ENCODE results near the gene KIAA1328. TPM values are rescaled to one million over a fixed set of nuclear protein-coding genes. Genes with fewer than 3 reads are reported as not detected.

Gene KIAA1328
- total and polyA plus RNA-seq, 2 experiments from 2014 or later = 3.8 to 11.5 TPM

DNA sequence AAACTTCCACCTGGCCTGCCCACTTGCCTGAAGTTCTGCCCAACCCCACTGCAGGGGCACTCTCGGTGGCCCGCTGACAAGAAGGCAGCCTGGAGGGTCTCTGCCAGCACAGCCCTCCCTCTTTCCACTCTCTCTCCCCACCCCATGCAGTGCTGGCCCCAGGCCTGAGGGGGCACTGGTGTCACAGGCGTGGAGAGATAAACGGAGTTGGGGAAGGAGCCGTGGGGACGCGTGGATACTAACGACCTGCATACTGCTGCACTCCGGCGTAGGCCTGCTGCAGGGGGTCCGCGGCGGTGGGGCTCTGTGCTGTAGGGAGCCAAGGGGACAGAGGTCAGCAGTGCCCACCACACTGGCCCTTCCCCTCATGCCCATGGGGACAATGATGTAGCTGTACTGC lies 437.4 kb downstream of the KIAA1328 start:
- no peaks in the 10 kb centered on the region for H3K9me3 ChIP-seq (ENCODE audit: low read depth)
- H3K4me1 ChIP-seq (ENCODE audit: low read depth) = no peaks in the 10 kb centered on the region
- no peak overlapping the region for H3K27ac ChIP-seq
- no peak overlapping the region for H3K4me3 ChIP-seq
- H3K27me3 ChIP-seq = peaks cover 16% of the 10 kb centered on the region
- DNase-seq (ENCODE audit: low read depth in 1 of 2, low spot score in 1 of 2) = peak in 1 of 2 donors; percentile 24
- TF ChIP-seq, protein P1, sequence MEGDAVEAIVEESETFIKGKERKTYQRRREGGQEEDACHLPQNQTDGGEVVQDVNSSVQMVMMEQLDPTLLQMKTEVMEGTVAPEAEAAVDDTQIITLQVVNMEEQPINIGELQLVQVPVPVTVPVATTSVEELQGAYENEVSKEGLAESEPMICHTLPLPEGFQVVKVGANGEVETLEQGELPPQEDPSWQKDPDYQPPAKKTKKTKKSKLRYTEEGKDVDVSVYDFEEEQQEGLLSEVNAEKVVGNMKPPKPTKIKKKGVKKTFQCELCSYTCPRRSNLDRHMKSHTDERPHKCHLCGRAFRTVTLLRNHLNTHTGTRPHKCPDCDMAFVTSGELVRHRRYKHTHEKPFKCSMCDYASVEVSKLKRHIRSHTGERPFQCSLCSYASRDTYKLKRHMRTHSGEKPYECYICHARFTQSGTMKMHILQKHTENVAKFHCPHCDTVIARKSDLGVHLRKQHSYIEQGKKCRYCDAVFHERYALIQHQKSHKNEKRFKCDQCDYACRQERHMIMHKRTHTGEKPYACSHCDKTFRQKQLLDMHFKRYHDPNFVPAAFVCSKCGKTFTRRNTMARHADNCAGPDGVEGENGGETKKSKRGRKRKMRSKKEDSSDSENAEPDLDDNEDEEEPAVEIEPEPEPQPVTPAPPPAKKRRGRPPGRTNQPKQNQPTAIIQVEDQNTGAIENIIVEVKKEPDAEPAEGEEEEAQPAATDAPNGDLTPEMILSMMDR (IDR thresholded peaks at IDR 0.05; ENCODE audit: low read depth, low read length) = no peak
- no peaks in the 10 kb centered on the region for H3K36me3 ChIP-seq

DNA sequence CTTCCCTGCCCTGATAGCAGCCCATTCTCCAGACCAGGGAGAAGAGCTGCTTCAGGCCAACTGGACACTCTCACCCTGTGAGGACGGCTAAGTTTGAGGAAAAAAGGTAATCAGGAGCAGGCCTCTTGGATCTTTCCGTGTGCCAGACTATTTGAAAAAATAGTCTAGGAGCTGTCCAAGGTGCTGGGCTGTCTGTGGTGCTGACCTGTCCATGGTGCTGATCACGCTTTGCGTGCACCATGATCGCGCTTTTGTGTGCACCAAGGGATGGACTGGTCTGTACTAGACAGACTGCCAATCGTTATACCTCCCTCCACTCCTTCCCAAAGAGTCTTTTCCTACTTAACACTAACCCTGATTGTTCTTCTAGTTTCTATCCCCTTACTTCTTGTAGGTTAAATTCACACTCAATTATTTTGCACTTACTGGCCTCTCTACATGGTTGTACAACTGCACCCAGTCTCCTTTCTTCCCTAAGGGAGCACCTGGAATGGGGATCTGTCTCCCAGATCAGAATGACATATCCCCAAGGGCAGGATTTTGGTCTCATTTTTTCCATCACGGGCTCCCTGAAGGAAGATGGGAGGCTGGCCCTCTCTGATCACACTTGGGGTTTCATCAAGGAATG lies 441.2 kb downstream of the KIAA1328 start:
- Histone ChIP-seq H3K4me3 (no peak overlapping the region), H3K4me1 (ENCODE audit: low read depth) (no peaks in the 10 kb centered on the region), H3K9me3 (ENCODE audit: low read depth) (no peaks in the 10 kb centered on the region), H3K27me3 (peaks cover 13% of the 10 kb centered on the region), H3K36me3 (no peaks in the 10 kb centered on the region), H3K27ac (no peak overlapping the region)
- peak; percentile 72 to 92 for DNase-seq (ENCODE audit: low read depth in 1 of 2, low spot score in 1 of 2)
- TF ChIP-seq, protein P1 (IDR thresholded peaks at IDR 0.05; ENCODE audit: low read depth, low read length) = no peak

DNA sequence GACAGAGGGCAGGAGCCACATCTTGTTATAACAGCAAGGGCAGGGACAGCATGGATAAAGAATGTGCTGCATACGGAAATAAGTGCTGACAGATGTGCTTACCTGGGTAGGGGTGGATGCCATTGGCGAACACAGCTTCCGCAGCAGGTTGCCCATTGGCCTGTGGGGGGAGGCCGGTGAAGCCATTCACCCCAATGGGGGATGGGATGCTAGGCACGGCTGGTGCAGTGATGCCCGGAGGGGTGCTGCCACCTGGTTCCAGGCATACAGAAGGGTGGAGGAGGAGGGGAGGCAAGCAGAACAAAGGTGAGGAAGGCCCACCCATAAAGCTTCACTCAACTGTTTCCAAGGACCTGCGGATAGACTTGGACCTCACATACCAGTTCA lies 441.7 kb downstream of the KIAA1328 start:
- no peak overlapping the region for H3K4me3 ChIP-seq

DNA sequence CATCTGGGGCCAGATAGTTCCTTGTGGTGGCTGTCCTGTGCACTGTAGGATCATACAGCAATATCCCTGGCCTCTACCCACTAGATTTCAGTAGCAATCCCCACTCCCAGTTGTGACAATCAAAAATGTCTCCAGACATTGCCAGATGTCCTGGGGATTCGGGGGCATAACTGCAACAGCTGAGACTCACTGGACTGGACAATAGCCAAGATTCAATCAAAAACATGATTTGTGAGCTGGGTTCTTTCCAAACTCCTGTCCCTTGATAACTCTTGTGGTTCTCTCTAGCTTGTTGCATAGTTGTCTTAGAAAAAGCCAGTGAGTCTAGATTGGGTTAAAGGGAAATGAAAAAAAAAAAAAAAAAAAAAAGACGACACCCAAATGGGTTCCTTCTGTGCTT lies 443.3 kb downstream of the KIAA1328 start:
- H3K4me3 ChIP-seq = no peak overlapping the region
- no peaks in the 10 kb centered on the region for H3K4me1 ChIP-seq (ENCODE audit: low read depth)
- no peaks in the 10 kb centered on the region for H3K9me3 ChIP-seq (ENCODE audit: low read depth)
- peaks cover 9% of the 10 kb centered on the region for H3K27me3 ChIP-seq
- TF ChIP-seq, protein P1 (IDR thresholded peaks at IDR 0.05; ENCODE audit: low read depth, low read length) = no peak
- DNase-seq (ENCODE audit: low read depth in 1 of 2, low spot score in 1 of 2) = no peak
- H3K36me3 ChIP-seq = no peaks in the 10 kb centered on the region
- no peak overlapping the region for H3K27ac ChIP-seq

More for the DNA sequence above, 441.7 kb downstream of the KIAA1328 start:
- TF ChIP-seq, protein P1 (IDR thresholded peaks at IDR 0.05; ENCODE audit: low read depth, low read length) = no peak
- peaks cover 13% of the 10 kb centered on the region for H3K27me3 ChIP-seq
- no peak overlapping the region for H3K27ac ChIP-seq
- H3K9me3 ChIP-seq (ENCODE audit: low read depth) = no peaks in the 10 kb centered on the region
- DNase-seq (ENCODE audit: low read depth in 1 of 2, low spot score in 1 of 2) = no peak
- no peaks in the 10 kb centered on the region for H3K4me1 ChIP-seq (ENCODE audit: low read depth)
- H3K36me3 ChIP-seq = no peaks in the 10 kb centered on the region

DNA sequence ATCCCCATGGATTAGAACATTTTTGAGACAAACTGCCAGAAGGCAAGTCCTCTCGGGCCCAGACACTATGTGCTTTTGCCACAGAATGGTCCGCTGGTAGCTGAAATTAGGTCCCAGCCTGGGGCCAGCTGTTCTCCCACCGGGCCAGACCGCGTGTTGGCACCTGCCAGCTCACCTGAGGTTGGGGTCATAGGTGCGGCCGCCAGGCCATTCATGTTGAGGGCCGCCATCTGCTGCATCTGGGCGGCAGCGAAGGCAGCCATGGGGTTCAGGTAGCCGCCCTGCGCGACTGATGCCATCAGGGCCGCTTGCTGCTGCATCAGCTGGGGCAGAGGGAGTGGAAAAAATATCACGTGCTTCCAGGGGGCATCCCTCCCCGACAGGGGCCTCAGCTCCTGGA lies 443.9 kb downstream of the KIAA1328 start:
- no peak overlapping the region for H3K4me3 ChIP-seq
- no peak for DNase-seq (ENCODE audit: low read depth in 1 of 2, low spot score in 1 of 2)
- peaks cover 5% of the 10 kb centered on the region for H3K27me3 ChIP-seq
- no peak overlapping the region for H3K27ac ChIP-seq
- no peaks in the 10 kb centered on the region for H3K36me3 ChIP-seq
- no peaks in the 10 kb centered on the region for H3K4me1 ChIP-seq (ENCODE audit: low read depth)
- TF ChIP-seq, protein P1 (IDR thresholded peaks at IDR 0.05; ENCODE audit: low read depth, low read length) = no peak
- no peaks in the 10 kb centered on the region for H3K9me3 ChIP-seq (ENCODE audit: low read depth)
